IMR-90 (cell line): ENCODE data around the gene THNSL1.

Experiments
- CEBPB ChIP-seq: IDR thresholded peaks from 2 replicates; pipeline ENCODE4 v1.6.1; 2012; ENCODE audit warnings: low read depth, low read length, improper control_type of control experiment
- CHD1 ChIP-seq: IDR thresholded peaks from 2 replicates; pipeline ENCODE4 v1.6.1; 2012; ENCODE audit warnings: low read depth, low read length, improper control_type of control experiment
- FOS ChIP-seq: fragments of 150-350 bp; IDR thresholded peaks from 2 replicates; pipeline ENCODE4 v1.6.1; 2016; ENCODE audit warnings: low read depth, low read length
- MAFK ChIP-seq: IDR thresholded peaks from 2 replicates; pipeline ENCODE4 v1.6.1; 2012; ENCODE audit warnings: low read depth, low read length, improper control_type of control experiment
- MXI1 ChIP-seq: IDR thresholded peaks from 2 replicates; pipeline ENCODE4 v1.6.1; 2012; ENCODE audit warnings: low read depth, mild to moderate bottlenecking, low read length, moderate library complexity, borderline replicate concordance
- POLR2A ChIP-seq: IDR thresholded peaks from 2 replicates; pipeline ENCODE4 v1.6.1; 2012; ENCODE audit warnings: mild to moderate bottlenecking, low read depth, low read length
- RFX5 ChIP-seq: IDR thresholded peaks from 2 replicates; pipeline ENCODE4 v1.8.0; 2012; ENCODE audit warnings: low read depth, mild to moderate bottlenecking, low read length, moderate library complexity
- SMC3 ChIP-seq: fragments of 150-350 bp; IDR thresholded peaks from 2 replicates; pipeline ENCODE4 v1.6.1; 2016; ENCODE audit warnings: low read depth, mild to moderate bottlenecking, antibody characterized with exemption, low read length, moderate library complexity
- USF2 ChIP-seq: fragments of 150-350 bp; IDR thresholded peaks from 2 replicates; pipeline ENCODE4 v1.6.1; 2017; ENCODE audit warnings: mild to moderate bottlenecking, antibody characterized with exemption, low read length, low read depth
- TF ChIP-seq, protein P1 (sequence below): conservative IDR thresholded peaks from 2 replicates; pipeline ENCODE4 v1.5.1; 2012; ENCODE audit warnings: mild to moderate bottlenecking, low read depth, low read length, improper control_type of control experiment

DNA sequence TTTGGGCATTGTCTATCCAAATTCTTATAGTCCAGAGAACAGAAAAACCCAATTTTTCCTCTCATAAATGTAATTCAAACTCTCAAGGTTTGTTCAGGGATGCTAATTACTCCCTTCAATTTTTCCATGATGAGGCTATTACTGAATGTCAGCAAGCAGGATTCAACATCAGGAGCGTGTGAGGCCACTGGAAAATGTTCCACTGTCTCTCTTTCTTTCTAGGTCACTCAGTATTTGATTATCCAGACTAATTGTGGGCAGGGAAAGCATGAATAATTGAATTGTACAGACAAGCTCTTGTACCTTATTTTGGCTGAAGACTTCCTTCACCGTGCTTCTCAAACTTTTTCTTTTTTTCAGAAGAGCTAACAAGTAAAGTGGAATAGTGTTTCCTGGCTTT, 30.7 kb downstream of the THNSL1 start:
- no peak for TF ChIP-seq POLR2A
- TF ChIP-seq, protein P1, sequence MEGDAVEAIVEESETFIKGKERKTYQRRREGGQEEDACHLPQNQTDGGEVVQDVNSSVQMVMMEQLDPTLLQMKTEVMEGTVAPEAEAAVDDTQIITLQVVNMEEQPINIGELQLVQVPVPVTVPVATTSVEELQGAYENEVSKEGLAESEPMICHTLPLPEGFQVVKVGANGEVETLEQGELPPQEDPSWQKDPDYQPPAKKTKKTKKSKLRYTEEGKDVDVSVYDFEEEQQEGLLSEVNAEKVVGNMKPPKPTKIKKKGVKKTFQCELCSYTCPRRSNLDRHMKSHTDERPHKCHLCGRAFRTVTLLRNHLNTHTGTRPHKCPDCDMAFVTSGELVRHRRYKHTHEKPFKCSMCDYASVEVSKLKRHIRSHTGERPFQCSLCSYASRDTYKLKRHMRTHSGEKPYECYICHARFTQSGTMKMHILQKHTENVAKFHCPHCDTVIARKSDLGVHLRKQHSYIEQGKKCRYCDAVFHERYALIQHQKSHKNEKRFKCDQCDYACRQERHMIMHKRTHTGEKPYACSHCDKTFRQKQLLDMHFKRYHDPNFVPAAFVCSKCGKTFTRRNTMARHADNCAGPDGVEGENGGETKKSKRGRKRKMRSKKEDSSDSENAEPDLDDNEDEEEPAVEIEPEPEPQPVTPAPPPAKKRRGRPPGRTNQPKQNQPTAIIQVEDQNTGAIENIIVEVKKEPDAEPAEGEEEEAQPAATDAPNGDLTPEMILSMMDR: no peak
- no peak for TF ChIP-seq SMC3
- no peak for TF ChIP-seq USF2
- TF ChIP-seq CHD1: no peak
- no peak for TF ChIP-seq MXI1
- TF ChIP-seq RFX5: no peak
- TF ChIP-seq FOS: no peak
- no peak for TF ChIP-seq CEBPB
- no peak for TF ChIP-seq MAFK
